H1 (cell line): ENCODE measurements around the gene PLB1. TPM values are rescaled to one million over a fixed set of nuclear protein-coding genes. Genes with fewer than 3 reads are reported as not detected.

Experiments
- CTCF ChIA-PET: fragments of 300-600 bp; sonication (Branson Sonifier 250); formaldehyde crosslinking; loops from one replicate; lab custom pipeline; 2021; ENCODE audit not compliant: partially characterized antibody; lab: Charles Lee
- POLR2A ChIA-PET: fragments of 300-600 bp; sonication (Branson Sonifier 250); formaldehyde crosslinking; loops from one replicate; lab custom pipeline; 2021; ENCODE audit warnings: inconsistent platforms; ENCODE audit not compliant: partially characterized antibody; lab: Charles Lee
- DNase-seq, 2 experiments: peaks; one replicate each; pipeline versions ENCODE4 v3.0.0 to v3.0.0-alpha.2; 2010 to 2022; ENCODE audit warnings: low spot score in 2 of 2, low read depth in 1 of 2, mixed read lengths in 1 of 2
- FAIRE-seq: peaks from 2 replicates; lab custom pipeline; 2011; peaks lifted over from hg19 to GRCh38; lab: Jason Lieb, UNC
- H2AFZ ChIP-seq: 2 replicates; pipeline ENCODE4 v1.8.1; 2012; ENCODE audit warnings: low read length, inconsistent platforms
- H2AK5ac ChIP-seq: 2 replicates; pipeline ENCODE4 v1.6.1; 2013; ENCODE audit warnings: low read depth, low read length
- H2BK120ac ChIP-seq: replicated peaks from 2 replicates; pipeline ENCODE3; 2013; ENCODE audit warnings: low read depth, low read length, inconsistent platforms
- H2BK12ac ChIP-seq: 2 replicates; pipeline ENCODE4 v1.6.1; 2013; ENCODE audit warnings: low read depth, low read length
- H2BK15ac ChIP-seq: 2 replicates; pipeline ENCODE4 v1.6.1; 2013; ENCODE audit warnings: low read length
- H2BK20ac ChIP-seq: 2 replicates; pipeline ENCODE4 v1.6.1; 2013; ENCODE audit warnings: low read length
- H2BK5ac ChIP-seq: 2 replicates; pipeline ENCODE4 v1.6.1; 2013; ENCODE audit warnings: low read depth, low read length
- H3K14ac ChIP-seq: 2 replicates; pipeline ENCODE4 v1.6.1; 2013; ENCODE audit warnings: inconsistent platforms; ENCODE audit not compliant: insufficient read length
- H3K18ac ChIP-seq: 2 replicates; pipeline ENCODE4 v1.6.1; 2013; ENCODE audit warnings: low read length; ENCODE audit errors: extremely low read depth
- H3K23ac ChIP-seq: 2 replicates; pipeline ENCODE4 v1.6.1; 2013; ENCODE audit warnings: inconsistent platforms; ENCODE audit not compliant: insufficient read length
- H3K23me2 ChIP-seq: 2 replicates; pipeline ENCODE4 v1.6.1; 2013; ENCODE audit warnings: low read depth, low read length
- H3K27ac ChIP-seq: 2 replicates; pipeline ENCODE4 v1.6.1; 2011; ENCODE audit warnings: low read depth, low read length, inconsistent platforms
- H3K27me3 ChIP-seq, 4 experiments: replicated peaks in 1 of 4; 1 replicate in 1 of 4; 2 replicates in 3 of 4; pipeline versions ENCODE4 v1.6.1 to v1.8.1; 2011 to 2013; ENCODE audit warnings: low read length in 3 of 4, mild to moderate bottlenecking in 3 of 4, inconsistent platforms in 2 of 4, mixed read lengths in 2 of 4, moderate library complexity in 1 of 4; ENCODE audit not compliant: control insufficient read depth in 3 of 4, insufficient read depth in 3 of 4; ENCODE audit errors: extremely low read depth in 1 of 4
- H3K36me3 ChIP-seq, 4 experiments: 2 replicates each; pipeline versions ENCODE4 v1.6.1 to v1.8.1; 2011 to 2013; ENCODE audit warnings: mild to moderate bottlenecking in 4 of 4, low read length in 3 of 4, moderate library complexity in 2 of 4, control low read depth in 1 of 4, inconsistent platforms in 1 of 4; ENCODE audit not compliant: insufficient read depth in 4 of 4, control insufficient read depth in 2 of 4
- H3K4ac ChIP-seq: replicated peaks from 2 replicates; pipeline ENCODE3; 2013; ENCODE audit warnings: low read length, low read depth, mixed read lengths, inconsistent platforms; ENCODE audit not compliant: insufficient read length
- H3K4me1 ChIP-seq, 4 experiments: replicated peaks in 1 of 4; 1 replicate in 1 of 4; 2 replicates in 3 of 4; pipeline versions ENCODE4 v1.6.1 to v1.8.1; 2011 to 2013; ENCODE audit warnings: low read length in 3 of 4, inconsistent platforms in 2 of 4, mixed read lengths in 1 of 4; ENCODE audit not compliant: insufficient read depth in 4 of 4, control insufficient read depth in 3 of 4
- H3K4me2 ChIP-seq, 2 experiments: 2 replicates each; pipeline versions ENCODE4 v1.6.1 to v1.8.1; 2011 to 2013; ENCODE audit warnings: low read depth in 2 of 2, low read length in 2 of 2, control low read depth in 1 of 2, inconsistent platforms in 1 of 2, mild to moderate bottlenecking in 1 of 2; ENCODE audit not compliant: insufficient read depth in 1 of 2
- H3K4me3 ChIP-seq, 4 experiments: fragments of 200-600, 300-600 bp in 1 of 4; sonication (generic), shearing (Covaris generic), sonication (Bioruptor Twin) in 1 of 4; 2 replicates each; pipeline versions ENCODE4 v1.5.1 to v1.8.1; 2011 to 2016; ENCODE audit warnings: low read length in 4 of 4, low read depth in 3 of 4, control low read depth in 2 of 4, inconsistent platforms in 2 of 4, mild to moderate bottlenecking in 2 of 4, mixed read lengths in 1 of 4, moderate library complexity in 1 of 4; ENCODE audit not compliant: insufficient read depth in 2 of 4; ENCODE audit errors: extremely low read depth in 1 of 4
- H3K56ac ChIP-seq: replicated peaks from 2 replicates; pipeline ENCODE3; 2013; ENCODE audit warnings: low read depth, mild to moderate bottlenecking, mixed read lengths, low read length, inconsistent platforms; ENCODE audit not compliant: insufficient read length
- H3K79me1 ChIP-seq: 2 replicates; pipeline ENCODE4 v1.6.1; 2013; ENCODE audit warnings: low read depth, low read length, control low read depth
- H3K79me2 ChIP-seq, 2 experiments: 2 replicates each; pipeline versions ENCODE4 v1.6.1 to v1.8.1; 2012 to 2013; ENCODE audit warnings: low read length in 2 of 2, mild to moderate bottlenecking in 2 of 2, inconsistent platforms in 1 of 2; ENCODE audit not compliant: insufficient read depth in 2 of 2, control insufficient read depth in 1 of 2
- H3K9ac ChIP-seq, 4 experiments: replicated peaks in 1 of 4; 1 replicate in 1 of 4; 2 replicates in 3 of 4; pipeline versions ENCODE4 v1.6.1 to v1.8.1; 2011 to 2013; ENCODE audit warnings: low read depth in 3 of 4, low read length in 3 of 4, control low read depth in 2 of 4, mild to moderate bottlenecking in 2 of 4, moderate library complexity in 2 of 4, inconsistent platforms in 1 of 4; ENCODE audit errors: extremely low read depth in 1 of 4
- H3K9me3 ChIP-seq, 2 experiments: 2 replicates each; pipeline versions ENCODE4 v1.6.1 to v1.8.1; 2012 to 2013; ENCODE audit warnings: mild to moderate bottlenecking in 2 of 2, moderate library complexity in 2 of 2, control low read depth in 1 of 2, inconsistent platforms in 1 of 2, low read depth in 1 of 2, low read length in 1 of 2, mixed read lengths in 1 of 2; ENCODE audit not compliant: insufficient read depth in 2 of 2
- H4K20me1 ChIP-seq, 2 experiments: replicated peaks in 1 of 2; 2 replicates each; pipeline versions ENCODE3 to v1.8.1; 2011 to 2013; ENCODE audit warnings: inconsistent platforms in 2 of 2, low read length in 2 of 2, mild to moderate bottlenecking in 1 of 2; ENCODE audit not compliant: insufficient read depth in 2 of 2, control insufficient read depth in 1 of 2
- H4K5ac ChIP-seq: 2 replicates; pipeline ENCODE4 v1.6.1; 2013; ENCODE audit warnings: low read length, low read depth, mixed read lengths, inconsistent platforms; ENCODE audit not compliant: insufficient read length
- H4K8ac ChIP-seq: 2 replicates; pipeline ENCODE4 v1.8.0; 2013; ENCODE audit warnings: mild to moderate bottlenecking, moderate library complexity, low read length, inconsistent platforms; ENCODE audit not compliant: insufficient read depth; ENCODE audit errors: extremely low read depth
- H4K91ac ChIP-seq: replicated peaks from 2 replicates; pipeline ENCODE3; 2013; ENCODE audit warnings: low read length, mixed read lengths, inconsistent platforms; ENCODE audit not compliant: insufficient read length
- ASH2L ChIP-seq: fragments of 200-600, 300-600 bp; sonication (generic); IDR thresholded peaks from one replicate; pipeline ENCODE4 v1.7.1; 2017; ENCODE audit warnings: low read length
- EGR1 ChIP-seq: IDR thresholded peaks from 2 replicates; pipeline ENCODE4 v1.6.1; 2011; ENCODE audit warnings: low read depth, low read length, borderline replicate concordance
- GABPA ChIP-seq: IDR thresholded peaks from 2 replicates; pipeline ENCODE4 v1.6.1; 2011; ENCODE audit warnings: mild to moderate bottlenecking, low read length, moderate library complexity, borderline replicate concordance; ENCODE audit not compliant: insufficient read depth
- KDM5A ChIP-seq: fragments of 200-600 bp; IDR thresholded peaks from 2 replicates; pipeline ENCODE4 v1.7.1; 2012; ENCODE audit warnings: mild to moderate bottlenecking, low read length, inconsistent platforms, mixed read lengths
- SAP30 ChIP-seq: fragments of 300-600 bp; sonication (generic); IDR thresholded peaks from 2 replicates; pipeline ENCODE4 v1.7.1; 2012; ENCODE audit warnings: low read length, moderate library complexity, mild to moderate bottlenecking, inconsistent platforms; ENCODE audit not compliant: insufficient read depth, insufficient replicate concordance
- SUZ12 ChIP-seq: fragments of 200-600 bp; sonication (generic); IDR thresholded peaks from 2 replicates; pipeline ENCODE4 v1.6.1; 2012; ENCODE audit warnings: mild to moderate bottlenecking, inconsistent platforms, low read length, moderate library complexity, mixed read lengths
- TEAD4 ChIP-seq: IDR thresholded peaks from 2 replicates; pipeline ENCODE4 v1.6.1; 2012; ENCODE audit warnings: low read depth, low read length, inconsistent platforms, mixed read lengths
- YY1 ChIP-seq: IDR thresholded peaks from 2 replicates; pipeline ENCODE4 v1.6.1; 2011; ENCODE audit warnings: low read depth, mild to moderate bottlenecking, low read length
- polyA plus RNA-seq, 7 experiments: library from polyadenylated mRNA; depleted of rRNA in 3 of 7; stranded (reverse) in 5 of 7; unstranded in 2 of 7; fragments of >200 nt in 5 of 7; fragments of 200-250 nt in 2 of 7; gene quantifications; 1 replicate in 5 of 7; 2 replicates in 1 of 7; 4 replicates in 1 of 7; pipeline versions ENCODE4 v1.2.1 to v1.2.3, GENCODE V29; 2011 to 2013; ENCODE audit warnings: missing spikeins in 2 of 7, mixed read lengths in 2 of 7
- total RNA-seq: library from RNA; stranded (reverse); fragmentation: NEBNext Ultra II Directional; extraction: Animal tissue kit (Norgen Biotek cat#: 25700); gene quantifications from 2 replicates; pipeline ENCODE4 v1.2.1, GENCODE V29; 2021
- TF ChIP-seq, protein P1 (sequence below): IDR thresholded peaks from 2 replicates; pipeline ENCODE4 v1.6.1; 2012; ENCODE audit warnings: inconsistent platforms

The PLB1 gene
- total and polyA plus RNA-seq, 2 of the 8 experiments (the other 6 are each of a cell fraction or from before 2014, with no cell fraction given), result 0.20 to 0.36 TPM

GRCh38 chr2:28469304-28469703, 26.6 kb upstream of the PLB1 start:
- no peaks in the 10 kb centered on the region; a peak in 1 of 7 replicates for H3K4me1 ChIP-seq
- H3K27me3 ChIP-seq, result peaks cover 0 to 4% (median 0%) of the 10 kb centered on the region in 4 experiments; a peak in 1 of 7 replicates
- H3K27ac ChIP-seq, result no peak overlapping the region
- no peaks in the 10 kb centered on the region; a peak in 1 of 4 replicates for H3K9me3 ChIP-seq
- H4K20me1 ChIP-seq, result no peaks in the 10 kb centered on the region
- H4K91ac ChIP-seq, result no peak overlapping the region
- no peak overlapping the region for H4K5ac ChIP-seq
- no peak overlapping the region for H2AK5ac ChIP-seq
- no peak for DNase-seq
- no peak overlapping the region for H3K14ac ChIP-seq
- no peak overlapping the region for H2AFZ ChIP-seq
- no peak overlapping the region for H3K56ac ChIP-seq
- ChIA-PET CTCF (interaction anchor here (1.4 kb wide), 1 partner anchor 98 kb away, joined by 4 read pairs; no protein-coding TSS in a partner anchor), POLR2A (no interaction called here)
- no peak overlapping the region for H2BK15ac ChIP-seq
- no peak overlapping the region for H3K4me2 ChIP-seq
- H4K8ac ChIP-seq, result no peak overlapping the region
- H2BK5ac ChIP-seq, result no peak overlapping the region
- no peak overlapping the region for H2BK120ac ChIP-seq
- no peaks in the 10 kb centered on the region for H3K79me1 ChIP-seq
- no peak overlapping the region for H3K9ac ChIP-seq
- no peaks in the 10 kb centered on the region for H3K36me3 ChIP-seq
- no peaks in the 10 kb centered on the region for H3K79me2 ChIP-seq
- no peak overlapping the region for H2BK20ac ChIP-seq
- no peak overlapping the region for H3K23ac ChIP-seq
- no peak for TF ChIP-seq SUZ12
- no peak for TF ChIP-seq EGR1
- TF ChIP-seq, protein P1, sequence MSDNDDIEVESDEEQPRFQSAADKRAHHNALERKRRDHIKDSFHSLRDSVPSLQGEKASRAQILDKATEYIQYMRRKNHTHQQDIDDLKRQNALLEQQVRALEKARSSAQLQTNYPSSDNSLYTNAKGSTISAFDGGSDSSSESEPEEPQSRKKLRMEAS, result no peak
- TF ChIP-seq SAP30, result no peak
- no peak for TF ChIP-seq KDM5A
- no peak for TF ChIP-seq ASH2L
- TF ChIP-seq GABPA, result no peak
- no peak for TF ChIP-seq TEAD4
- no peak for TF ChIP-seq YY1
- TF ChIP-seq, all 59 proteins: peak for 0
- Histone ChIP-seq H3K4ac (no peak overlapping the region), H3K18ac (no peak overlapping the region), H2BK12ac (no peak overlapping the region), H3K4me3 (no peak overlapping the region), H3K23me2 (no peaks in the 10 kb centered on the region)
- no peak for FAIRE-seq
